ENCODE measurements around the gene HSD17B4. TPM values are rescaled to one million over a fixed set of nuclear protein-coding genes. Genes with fewer than 3 reads are reported as not detected.
A peak's percentile ranks its signal among the peaks of the same experiment; 100 is the strongest.

HSD17B4 gene
- total RNA-seq, 1 experiment from 2014 or later = 142 TPM

DNA sequence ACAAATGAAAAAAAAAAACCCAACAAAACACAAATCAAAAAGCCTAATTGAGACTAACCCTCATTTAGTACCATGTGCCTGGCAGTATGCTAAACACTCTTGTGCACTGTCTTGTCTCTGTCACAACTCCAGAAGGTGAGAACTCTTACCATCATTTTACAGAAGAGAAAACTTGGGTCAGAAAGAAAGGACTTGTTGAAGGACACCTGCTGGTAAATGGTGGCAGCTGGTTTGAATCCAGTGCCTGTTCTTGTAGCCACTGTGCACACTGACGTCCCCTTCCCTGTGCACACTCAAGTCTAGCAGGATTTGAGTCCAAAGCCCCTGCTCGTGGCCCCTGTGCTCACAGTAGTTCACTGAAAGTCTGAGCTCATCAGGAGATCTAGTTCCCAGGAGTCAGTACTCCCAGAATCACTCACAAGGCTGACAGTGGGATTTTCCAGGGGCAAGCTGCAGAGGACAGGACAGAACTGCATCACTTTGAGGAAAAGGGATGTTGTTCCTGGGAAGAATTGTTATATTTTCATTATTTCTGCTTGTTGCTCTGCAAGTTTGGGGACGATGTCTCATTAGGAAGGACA is 43.0 kb upstream of the HSD17B4 start (continued):
- TF ChIP-seq, protein P1, sequence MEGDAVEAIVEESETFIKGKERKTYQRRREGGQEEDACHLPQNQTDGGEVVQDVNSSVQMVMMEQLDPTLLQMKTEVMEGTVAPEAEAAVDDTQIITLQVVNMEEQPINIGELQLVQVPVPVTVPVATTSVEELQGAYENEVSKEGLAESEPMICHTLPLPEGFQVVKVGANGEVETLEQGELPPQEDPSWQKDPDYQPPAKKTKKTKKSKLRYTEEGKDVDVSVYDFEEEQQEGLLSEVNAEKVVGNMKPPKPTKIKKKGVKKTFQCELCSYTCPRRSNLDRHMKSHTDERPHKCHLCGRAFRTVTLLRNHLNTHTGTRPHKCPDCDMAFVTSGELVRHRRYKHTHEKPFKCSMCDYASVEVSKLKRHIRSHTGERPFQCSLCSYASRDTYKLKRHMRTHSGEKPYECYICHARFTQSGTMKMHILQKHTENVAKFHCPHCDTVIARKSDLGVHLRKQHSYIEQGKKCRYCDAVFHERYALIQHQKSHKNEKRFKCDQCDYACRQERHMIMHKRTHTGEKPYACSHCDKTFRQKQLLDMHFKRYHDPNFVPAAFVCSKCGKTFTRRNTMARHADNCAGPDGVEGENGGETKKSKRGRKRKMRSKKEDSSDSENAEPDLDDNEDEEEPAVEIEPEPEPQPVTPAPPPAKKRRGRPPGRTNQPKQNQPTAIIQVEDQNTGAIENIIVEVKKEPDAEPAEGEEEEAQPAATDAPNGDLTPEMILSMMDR (IDR thresholded peaks at IDR 0.05 in 2 of 3, conservative IDR thresholded peaks at IDR 0.05 in 1 of 3; ENCODE audit: borderline replicate concordance in 1 of 3, insufficient read depth in 1 of 3, low read depth in 2 of 3, low read length in 2 of 3) = no peak
- TF ChIP-seq EZH2phosphoT487 (IDR thresholded peaks at IDR 0.05; ENCODE audit: borderline replicate concordance) (no peak), ZNF274 (IDR thresholded peaks at IDR 0.05; ENCODE audit: low read depth, low read length) (no peak), SP1 (IDR thresholded peaks at IDR 0.05; ENCODE audit: low read depth) (no peak), JUND (IDR thresholded peaks at IDR 0.05) (no peak), EGR1 (IDR thresholded peaks at IDR 0.05; ENCODE audit: low read depth) (no peak), SRF (IDR thresholded peaks at IDR 0.05; ENCODE audit: low read depth) (no peak)
- TF ChIP-seq, protein P2, sequence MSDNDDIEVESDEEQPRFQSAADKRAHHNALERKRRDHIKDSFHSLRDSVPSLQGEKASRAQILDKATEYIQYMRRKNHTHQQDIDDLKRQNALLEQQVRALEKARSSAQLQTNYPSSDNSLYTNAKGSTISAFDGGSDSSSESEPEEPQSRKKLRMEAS (IDR thresholded peaks at IDR 0.05) = no peak

DNA sequence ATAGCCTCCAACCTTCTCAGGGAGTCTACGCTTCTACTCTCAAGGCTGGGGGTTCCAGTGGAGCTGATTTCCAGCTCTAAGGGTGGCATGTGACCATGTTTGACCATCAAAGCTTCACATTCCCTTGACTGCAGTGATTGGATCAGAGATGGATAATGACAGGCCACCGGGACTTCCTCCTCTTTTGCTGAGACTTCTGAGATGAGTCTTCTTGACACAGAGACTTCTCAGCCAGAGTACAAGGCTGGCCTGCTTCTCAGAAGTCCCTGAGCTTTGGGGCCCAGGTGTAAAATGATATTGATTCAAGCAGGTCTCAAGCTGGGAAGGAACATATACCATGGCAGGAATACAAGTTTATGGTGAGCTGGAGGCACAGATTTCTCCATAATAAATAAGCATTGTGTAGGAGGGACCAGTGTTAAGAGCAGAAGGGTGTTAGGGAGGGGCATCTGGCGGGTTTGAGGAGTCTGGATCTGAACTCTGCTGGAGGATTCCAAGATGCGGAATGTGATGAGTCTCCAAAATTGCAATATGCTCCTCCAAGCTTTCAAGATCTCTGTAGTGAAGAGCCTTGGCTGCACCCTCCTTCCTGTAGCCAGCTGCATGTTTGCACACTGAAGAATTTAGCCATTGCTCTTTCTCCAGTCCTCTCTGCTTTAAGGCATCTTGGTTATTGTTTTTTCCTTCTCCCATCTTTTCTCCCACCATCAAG is 41.7 kb upstream of the HSD17B4 start:
- Histone ChIP-seq H3K4me2 (ENCODE audit: low read length) (no peak overlapping the region), H3K9me2 (ENCODE audit: insufficient read depth) (no peaks in the 10 kb centered on the region), H3K4me1 (ENCODE audit: control insufficient read depth in 1 of 2, insufficient read depth in 2 of 2, low read length in 2 of 2) (peaks cover 0 to 10% of the 10 kb centered on the region in 2 experiments; a peak in 2 of 4 replicates), H3K9me3 (ENCODE audit: control insufficient read depth in 1 of 2, insufficient read depth in 1 of 2, low read depth in 1 of 2, low read length in 2 of 2) (no peaks in the 10 kb centered on the region), H3K4me3 (replicated peaks in 1 of 2; ENCODE audit: low read depth in 1 of 2, low read length in 2 of 2) (no peak overlapping the region), H3K79me2 (ENCODE audit: insufficient read depth, low read length) (no peaks in the 10 kb centered on the region), H3K9ac (ENCODE audit: low read length) (no peak overlapping the region), H3K27me3 (ENCODE audit: insufficient read depth, low read length) (no peaks in the 10 kb centered on the region), H4K20me1 (ENCODE audit: insufficient read depth) (no peaks in the 10 kb centered on the region), H3K36me3 (ENCODE audit: control insufficient read depth in 1 of 2, insufficient read depth in 2 of 2, low read length in 2 of 2) (no peaks in the 10 kb centered on the region), H3K27ac (ENCODE audit: low read depth, low read length) (no peak overlapping the region), H2AFZ (ENCODE audit: low read depth, low read length, poor library complexity, severe bottlenecking) (peak overlapping the region; percentile 81)
- POLR2A ChIA-PET = no interaction called here
- intact Hi-C loops (cut with micrococcal nuclease) = loop anchor here (2.0 to 10.0 kb wide), 3 partner anchors 93 to 340 kb away; partner anchors contain the start of gene DMXL1
- TF ChIP-seq FOSL1 (IDR thresholded peaks at IDR 0.05; ENCODE audit: low read depth) (no peak), SP1 (IDR thresholded peaks at IDR 0.05; ENCODE audit: low read depth) (no peak), POLR2AphosphoS5 (IDR thresholded peaks at IDR 0.05; ENCODE audit: low read depth, low read length) (no peak), ELF1 (IDR thresholded peaks at IDR 0.05; ENCODE audit: borderline replicate concordance, low read depth) (no peak), POLR2A (IDR thresholded peaks at IDR 0.05; ENCODE audit: borderline replicate concordance, extremely low read depth, insufficient read depth, insufficient read length) (no peak), CBX3 (IDR thresholded peaks at IDR 0.05; ENCODE audit: low read depth) (no peak), TCF7L2 (IDR thresholded peaks at IDR 0.05; ENCODE audit: borderline replicate concordance, extremely low read depth, insufficient read depth, insufficient read length) (no peak), JUND (IDR thresholded peaks at IDR 0.05) (no peak), SRF (IDR thresholded peaks at IDR 0.05; ENCODE audit: low read depth) (no peak), EZH2phosphoT487 (IDR thresholded peaks at IDR 0.05; ENCODE audit: borderline replicate concordance) (no peak), ZFX (IDR thresholded peaks at IDR 0.05) (no peak), EGR1 (IDR thresholded peaks at IDR 0.05; ENCODE audit: low read depth) (no peak), EZH2 (IDR thresholded peaks at IDR 0.05) (no peak), YY1 (IDR thresholded peaks at IDR 0.05; ENCODE audit: extremely low read depth, insufficient replicate concordance, low read depth, low read length) (no peak), RAD21 (IDR thresholded peaks at IDR 0.05; ENCODE audit: low read depth) (no peak)
- TF ChIP-seq, protein P1 (IDR thresholded peaks at IDR 0.05 in 2 of 3, conservative IDR thresholded peaks at IDR 0.05 in 1 of 3; ENCODE audit: borderline replicate concordance in 1 of 3, insufficient read depth in 1 of 3, low read depth in 2 of 3, low read length in 2 of 3) = no peak
- ATAC-seq (no peak), DNase-seq (ENCODE audit: low read depth, low spot score) (no peak)
- RAD21 ChIA-PET (ENCODE audit: low non-redundant PET in 1 of 2, low total read pairs in 2 of 2, uncharacterized antibody in 2 of 2, unreplicated experiment in 2 of 2) = interaction anchor here in 1 of 2 experiments (2.1 kb wide), 1 partner anchor 95 kb away, joined by 7 read pairs; no protein-coding TSS in a partner anchor
- BruUV-seq (replicated peaks) = no TSS peak
- CTCF ChIA-PET = interaction anchor here (0.6 to 3.9 kb wide), 4 partner anchors 51 to 422 kb away, joined by 3 to 47 read pairs (median 20); partner anchors contain the start of gene DTWD2

Data from HCT116 (cell line).